ENCODE results near the gene CACHD1.
"Not testable (repeated sequence)": the region's sequence is repeated elsewhere in the genome, so short reads cannot be mapped to it uniquely, and the experiment has no call there.

Gene CACHD1

DNA sequence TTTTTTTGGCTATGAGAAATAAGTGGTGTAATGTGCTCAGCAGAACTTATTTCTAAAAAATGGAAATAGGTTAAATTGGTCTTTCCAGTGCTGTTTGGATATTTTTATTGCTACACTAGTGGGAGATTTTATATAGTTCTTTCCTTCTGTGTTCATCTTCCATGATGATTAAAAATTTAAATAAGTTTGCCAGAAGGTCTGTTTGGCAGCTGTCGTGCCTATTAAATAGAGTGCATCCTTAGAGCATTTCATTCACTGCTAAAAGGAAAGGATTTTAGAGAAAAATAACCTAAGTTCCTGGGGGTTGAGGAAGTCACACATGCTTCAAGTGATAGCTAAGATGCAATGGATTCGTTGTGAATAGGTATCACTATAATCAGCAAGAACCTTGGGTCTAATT, 245.3 kb downstream of the CACHD1 start:
- DNase-seq: no peak

DNA sequence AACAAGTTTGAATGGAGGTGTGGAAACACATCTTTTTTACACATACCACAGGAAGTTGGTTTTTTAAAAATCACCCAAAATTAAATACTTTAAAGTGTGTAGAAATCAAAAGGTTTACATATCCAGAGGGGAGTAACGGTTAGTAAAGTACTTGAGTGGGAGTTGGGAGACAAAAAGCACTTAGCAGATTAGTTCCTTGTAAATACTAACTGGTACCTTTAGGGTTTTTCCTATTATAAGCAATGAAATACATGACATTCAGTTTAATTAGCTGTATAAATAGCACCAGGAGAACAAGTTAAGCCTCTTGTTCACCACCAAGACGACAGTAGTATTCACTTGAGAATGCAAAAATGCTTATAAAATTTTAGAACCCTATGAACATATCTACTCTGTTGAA, 251.2 kb downstream of the CACHD1 start:
- no peak for DNase-seq

DNA sequence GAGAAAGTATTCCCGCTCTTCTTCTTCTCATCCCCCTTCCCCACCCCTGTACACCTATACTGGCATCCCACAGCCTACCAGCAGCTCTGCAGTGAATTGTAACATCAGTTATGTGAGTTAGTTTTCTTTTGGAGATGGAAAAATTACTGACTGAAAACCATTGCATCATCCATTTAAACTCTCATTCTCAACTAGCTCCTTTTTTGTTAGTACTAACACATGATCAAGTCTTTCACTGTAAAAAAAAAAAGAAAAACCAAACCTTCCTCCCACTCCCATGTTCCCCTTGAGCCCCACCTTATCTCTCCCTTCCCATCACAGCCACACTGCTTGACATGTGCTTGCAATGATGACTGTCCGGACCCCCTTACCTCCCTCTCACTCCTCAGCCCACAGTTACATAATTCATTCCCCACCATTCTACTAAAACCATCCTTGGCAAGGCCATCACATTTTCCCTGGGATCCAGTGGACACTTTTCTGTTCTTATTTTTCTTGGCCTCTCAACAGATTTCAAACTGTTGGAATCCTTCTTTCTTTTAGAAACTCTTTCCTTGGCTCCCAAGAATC, 251.7 kb downstream of the CACHD1 start:
- no peak for DNase-seq

DNA sequence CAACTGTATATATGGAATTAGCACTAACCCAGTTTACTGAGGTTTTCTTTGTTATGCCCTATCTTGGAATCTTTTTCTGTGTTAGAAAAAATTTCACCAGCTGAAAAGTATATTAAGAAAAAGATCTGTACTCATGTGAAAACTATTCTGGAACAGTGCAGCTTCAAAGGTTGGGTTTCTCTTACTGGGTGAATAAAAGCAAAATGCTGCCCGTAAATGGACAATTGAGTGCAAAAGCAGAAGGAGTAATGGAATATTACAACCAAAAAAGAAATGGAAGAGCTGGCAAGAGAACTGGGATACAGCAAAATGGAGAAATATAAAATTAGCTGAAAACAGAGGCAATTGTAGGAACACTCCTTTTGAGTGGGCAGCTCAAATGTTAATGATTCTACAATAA, 257.9 kb downstream of the CACHD1 start:
- DNase-seq: no peak

DNA sequence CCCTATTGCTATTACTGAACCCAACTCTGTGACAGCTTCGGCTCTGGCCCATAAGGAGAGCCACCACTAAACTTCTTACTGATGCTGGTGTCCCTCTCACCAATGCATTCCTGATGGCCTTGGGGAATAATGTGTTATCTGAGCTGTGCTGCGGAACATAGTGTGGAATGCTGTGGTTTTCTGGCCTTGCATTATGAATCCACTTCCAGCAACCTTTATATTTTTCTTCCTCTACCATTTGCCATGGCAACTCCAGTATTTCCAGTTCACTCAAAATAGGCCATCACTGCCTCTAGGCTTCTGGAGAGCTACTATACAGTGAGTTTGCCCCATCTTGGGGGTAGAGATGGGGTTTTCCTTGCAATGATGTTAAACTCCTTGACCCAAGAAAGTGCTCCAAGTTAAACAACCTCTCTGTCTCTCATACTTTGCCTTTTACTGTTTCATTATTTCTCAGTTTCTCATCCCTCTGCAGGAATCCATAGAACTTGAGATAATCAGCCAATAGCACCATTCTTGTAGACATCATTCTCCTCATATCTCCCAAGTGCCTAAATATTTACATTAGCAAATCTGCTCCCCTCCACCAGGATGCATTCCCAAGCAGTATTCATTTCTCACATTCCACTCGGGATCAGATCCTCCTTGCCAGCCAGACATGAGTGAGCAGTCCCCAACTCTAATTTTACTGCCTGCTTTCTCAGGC, 263.8 kb downstream of the CACHD1 start:
- DNase-seq: no peak

DNA sequence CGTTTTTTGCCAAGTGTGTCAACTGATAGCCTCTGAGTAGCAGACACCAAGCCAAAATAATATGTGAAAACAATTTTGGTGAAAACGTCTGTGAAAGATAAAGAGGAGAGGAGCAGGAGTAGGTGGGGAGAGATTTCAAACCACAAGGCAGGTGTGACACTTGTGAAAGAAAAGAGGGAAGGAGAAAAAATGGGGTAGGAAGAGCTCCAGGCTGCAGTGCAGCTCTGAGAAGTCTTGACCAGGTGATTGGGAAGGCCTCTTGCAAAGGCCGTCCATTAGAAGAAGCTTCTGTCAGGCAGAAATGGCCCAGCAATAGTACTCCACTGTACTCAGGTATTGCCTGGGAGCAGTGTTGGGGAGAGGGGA, 264.3 kb downstream of the CACHD1 start:
- DNase-seq: no peak

DNA sequence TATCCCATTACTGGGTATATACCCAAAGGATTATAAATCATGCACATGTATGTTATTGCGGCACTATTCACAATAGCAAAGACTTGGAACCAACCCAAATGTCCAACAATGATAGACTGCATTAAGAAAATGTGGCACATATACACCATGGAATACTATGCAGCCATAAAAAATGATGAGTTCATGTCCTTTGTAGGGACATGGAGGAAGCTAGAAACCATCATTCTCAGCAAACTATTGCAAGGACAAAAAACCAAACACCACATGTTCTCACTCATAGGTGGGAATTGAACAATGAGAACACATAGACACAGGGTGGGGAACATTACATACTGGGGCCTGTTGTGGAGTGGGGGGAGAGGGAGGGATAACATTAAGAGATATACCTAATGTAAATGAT, 270.8 kb downstream of the CACHD1 start:
- DNase-seq: not testable (repeated sequence)

All from NCI-H226 (cell line).